ENCODE results near the gene ZSWIM4.

- TF ChIP-seq CTCF (IDR thresholded peaks at IDR 0.05) = no peak
- TF ChIP-seq POLR2A (IDR thresholded peaks at IDR 0.05) = no peak
Measured at GRCh38 chr19:13790354-13790753, 4.9 kb upstream of the ZSWIM4 start.
